ENCODE measurements around the gene HEATR5B.

The HEATR5B gene

GRCh38 chr2:36954977-36955607, 129.1 kb downstream of the HEATR5B start:
- no peak overlapping the region for H3K4me3 ChIP-seq (ENCODE audit: low read length)
- no peaks in the 10 kb centered on the region for H4K20me1 ChIP-seq (ENCODE audit: insufficient read depth, low read length)
- H3K79me2 ChIP-seq (ENCODE audit: low read length): peaks cover 43% of the 10 kb centered on the region
- H3K9me2 ChIP-seq (replicated peaks; ENCODE audit: insufficient read depth, low read length): no peaks in the 10 kb centered on the region
- no peaks in the 10 kb centered on the region for H3K4me1 ChIP-seq (ENCODE audit: low read length)
- TF ChIP-seq EZH2 (optimal IDR thresholded peaks at IDR 0.05; ENCODE audit: low read depth, low read length) (no peak), EZH2phosphoT487 (IDR thresholded peaks at IDR 0.05; ENCODE audit: low read length) (no peak)
- DNase-seq: no peak
- no peaks in the 10 kb centered on the region for H3K27me3 ChIP-seq (replicated peaks; ENCODE audit: insufficient read depth, low read length)
- no peak overlapping the region for H3K9ac ChIP-seq (ENCODE audit: low read length)
- no peaks in the 10 kb centered on the region for H3K9me3 ChIP-seq (replicated peaks; ENCODE audit: insufficient read depth, low read length)
- no peak overlapping the region for H2AFZ ChIP-seq (ENCODE audit: low read length)
- H3K4me2 ChIP-seq (ENCODE audit: low read depth, low read length): no peak overlapping the region
- no peaks in the 10 kb centered on the region for H3F3A ChIP-seq (ENCODE audit: insufficient read depth, low read length)
- no peaks in the 10 kb centered on the region; the same call in 1 of the 2 replicates for H3K36me3 ChIP-seq (replicated peaks; ENCODE audit: insufficient read depth, low read length)
- H3K27ac ChIP-seq (ENCODE audit: low read length): no peak overlapping the region

DNA sequence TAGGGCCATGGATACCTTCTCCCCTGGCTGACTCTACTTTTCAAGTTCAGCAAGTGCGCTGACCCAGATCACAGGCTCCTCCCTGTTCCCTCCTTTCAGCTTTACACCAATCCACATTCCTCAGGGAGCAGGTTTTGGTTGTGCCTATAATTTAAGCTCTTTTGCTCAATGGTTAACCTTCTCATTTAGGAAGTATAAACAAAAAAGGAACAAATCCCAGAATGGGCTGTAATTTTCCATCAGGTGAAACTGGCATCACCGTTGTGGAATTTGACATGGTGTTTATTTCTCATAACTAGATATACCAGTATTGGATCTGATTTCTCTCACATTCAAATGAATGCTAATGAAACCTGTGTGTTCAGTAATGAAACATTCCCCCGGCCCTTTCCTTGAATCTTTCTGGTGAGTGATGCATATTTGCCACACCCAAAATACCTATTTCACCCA, 131.4 kb downstream of the HEATR5B start:
- Histone ChIP-seq H3K9me3 (replicated peaks; ENCODE audit: insufficient read depth, low read length) (no peaks in the 10 kb centered on the region), H3K27me3 (replicated peaks; ENCODE audit: insufficient read depth, low read length) (no peaks in the 10 kb centered on the region), H2AFZ (ENCODE audit: low read length) (no peak overlapping the region), H3K27ac (ENCODE audit: low read length) (no peak overlapping the region), H3F3A (ENCODE audit: insufficient read depth, low read length) (no peaks in the 10 kb centered on the region), H3K36me3 (replicated peaks; ENCODE audit: insufficient read depth, low read length) (no peaks in the 10 kb centered on the region), H3K9me2 (replicated peaks; ENCODE audit: insufficient read depth, low read length) (no peaks in the 10 kb centered on the region), H3K9ac (ENCODE audit: low read length) (no peak overlapping the region), H3K4me1 (ENCODE audit: low read length) (no peaks in the 10 kb centered on the region), H3K4me3 (ENCODE audit: low read length) (no peak overlapping the region), H4K20me1 (ENCODE audit: insufficient read depth, low read length) (no peaks in the 10 kb centered on the region), H3K4me2 (ENCODE audit: low read depth, low read length) (no peak overlapping the region), H3K79me2 (ENCODE audit: low read length) (peaks cover 33% of the 10 kb centered on the region)
- TF ChIP-seq EZH2phosphoT487 (IDR thresholded peaks at IDR 0.05; ENCODE audit: low read length) (no peak), EZH2 (optimal IDR thresholded peaks at IDR 0.05; ENCODE audit: low read depth, low read length) (no peak), CTCF (IDR thresholded peaks at IDR 0.05; ENCODE audit: low read length) (no peak)
- DNase-seq: no peak

- H3K27ac ChIP-seq (ENCODE audit: low read length): no peak overlapping the region
- H3F3A ChIP-seq (ENCODE audit: insufficient read depth, low read length): no peaks in the 10 kb centered on the region
- H3K9me2 ChIP-seq (replicated peaks; ENCODE audit: insufficient read depth, low read length): no peaks in the 10 kb centered on the region
- TF ChIP-seq CTCF (IDR thresholded peaks at IDR 0.05; ENCODE audit: low read length) (no peak), EZH2phosphoT487 (IDR thresholded peaks at IDR 0.05; ENCODE audit: low read length) (no peak), EZH2 (optimal IDR thresholded peaks at IDR 0.05; ENCODE audit: low read depth, low read length) (no peak)
- H3K79me2 ChIP-seq (ENCODE audit: low read length): peaks cover 26% of the 10 kb centered on the region
- H3K27me3 ChIP-seq (replicated peaks; ENCODE audit: insufficient read depth, low read length): no peaks in the 10 kb centered on the region
- no peaks in the 10 kb centered on the region for H3K9me3 ChIP-seq (replicated peaks; ENCODE audit: insufficient read depth, low read length)
- no peak overlapping the region for H3K4me3 ChIP-seq (ENCODE audit: low read length)
- H3K9ac ChIP-seq (ENCODE audit: low read length): no peak overlapping the region
- DNase-seq: no peak
- H3K4me2 ChIP-seq (ENCODE audit: low read depth, low read length): no peak overlapping the region
- no peaks in the 10 kb centered on the region for H4K20me1 ChIP-seq (ENCODE audit: insufficient read depth, low read length)
- H2AFZ ChIP-seq (ENCODE audit: low read length): no peak overlapping the region
- H3K36me3 ChIP-seq (replicated peaks; ENCODE audit: insufficient read depth, low read length): no peaks in the 10 kb centered on the region
- H3K4me1 ChIP-seq (ENCODE audit: low read length): no peaks in the 10 kb centered on the region
Measured at GRCh38 chr2:36951574-36951973, 132.6 kb downstream of the HEATR5B start.

GRCh38 chr2:36951027-36951518, 133.1 kb downstream of the HEATR5B start:
- Histone ChIP-seq H3K27ac (ENCODE audit: low read length) (no peak overlapping the region), H4K20me1 (ENCODE audit: insufficient read depth, low read length) (no peaks in the 10 kb centered on the region), H3K36me3 (replicated peaks; ENCODE audit: insufficient read depth, low read length) (no peaks in the 10 kb centered on the region), H3K9me3 (replicated peaks; ENCODE audit: insufficient read depth, low read length) (no peaks in the 10 kb centered on the region), H3K27me3 (replicated peaks; ENCODE audit: insufficient read depth, low read length) (no peaks in the 10 kb centered on the region), H3F3A (ENCODE audit: insufficient read depth, low read length) (no peaks in the 10 kb centered on the region), H3K4me3 (ENCODE audit: low read length) (no peak overlapping the region), H3K79me2 (ENCODE audit: low read length) (peaks cover 21% of the 10 kb centered on the region; the same call in 1 of the 2 replicates), H3K9ac (ENCODE audit: low read length) (no peak overlapping the region), H3K9me2 (replicated peaks; ENCODE audit: insufficient read depth, low read length) (no peaks in the 10 kb centered on the region), H2AFZ (ENCODE audit: low read length) (no peak overlapping the region), H3K4me2 (ENCODE audit: low read depth, low read length) (no peak overlapping the region), H3K4me1 (ENCODE audit: low read length) (no peaks in the 10 kb centered on the region)
- TF ChIP-seq EZH2 (optimal IDR thresholded peaks at IDR 0.05; ENCODE audit: low read depth, low read length) (no peak), EZH2phosphoT487 (IDR thresholded peaks at IDR 0.05; ENCODE audit: low read length) (no peak), CTCF (IDR thresholded peaks at IDR 0.05; ENCODE audit: low read length) (no peak)
- DNase-seq: no peak
